GM19395 (cell line): Measurements from ENCODE around the gene SSC5D.
"Not testable (repeated sequence)": the region's sequence is repeated elsewhere in the genome, so short reads cannot be mapped to it uniquely, and the experiment has no call there.

Experiments
- ATAC-seq: cut with Tn5 transposase; IDR thresholded peaks from one replicate; pipeline ENCODE4 v1.9.1; 2021; ENCODE audit warnings: mild to moderate bottlenecking, moderate library complexity; ENCODE audit not compliant: unreplicated experiment

SSC5D gene

GRCh38 chr19:55486043-55486970, 1.9 kb upstream of the SSC5D start:
- ATAC-seq: no peak

- no peak for ATAC-seq
Measured at GRCh38 chr19:55486971-55487923, 989 bp upstream of the SSC5D start.

GRCh38 chr19:55488986-55489710, 912 bp downstream of the SSC5D start:
- ATAC-seq: no peak

- no peak for ATAC-seq
Measured at GRCh38 chr19:55489711-55490477, 1.7 kb downstream of the SSC5D start.

DNA sequence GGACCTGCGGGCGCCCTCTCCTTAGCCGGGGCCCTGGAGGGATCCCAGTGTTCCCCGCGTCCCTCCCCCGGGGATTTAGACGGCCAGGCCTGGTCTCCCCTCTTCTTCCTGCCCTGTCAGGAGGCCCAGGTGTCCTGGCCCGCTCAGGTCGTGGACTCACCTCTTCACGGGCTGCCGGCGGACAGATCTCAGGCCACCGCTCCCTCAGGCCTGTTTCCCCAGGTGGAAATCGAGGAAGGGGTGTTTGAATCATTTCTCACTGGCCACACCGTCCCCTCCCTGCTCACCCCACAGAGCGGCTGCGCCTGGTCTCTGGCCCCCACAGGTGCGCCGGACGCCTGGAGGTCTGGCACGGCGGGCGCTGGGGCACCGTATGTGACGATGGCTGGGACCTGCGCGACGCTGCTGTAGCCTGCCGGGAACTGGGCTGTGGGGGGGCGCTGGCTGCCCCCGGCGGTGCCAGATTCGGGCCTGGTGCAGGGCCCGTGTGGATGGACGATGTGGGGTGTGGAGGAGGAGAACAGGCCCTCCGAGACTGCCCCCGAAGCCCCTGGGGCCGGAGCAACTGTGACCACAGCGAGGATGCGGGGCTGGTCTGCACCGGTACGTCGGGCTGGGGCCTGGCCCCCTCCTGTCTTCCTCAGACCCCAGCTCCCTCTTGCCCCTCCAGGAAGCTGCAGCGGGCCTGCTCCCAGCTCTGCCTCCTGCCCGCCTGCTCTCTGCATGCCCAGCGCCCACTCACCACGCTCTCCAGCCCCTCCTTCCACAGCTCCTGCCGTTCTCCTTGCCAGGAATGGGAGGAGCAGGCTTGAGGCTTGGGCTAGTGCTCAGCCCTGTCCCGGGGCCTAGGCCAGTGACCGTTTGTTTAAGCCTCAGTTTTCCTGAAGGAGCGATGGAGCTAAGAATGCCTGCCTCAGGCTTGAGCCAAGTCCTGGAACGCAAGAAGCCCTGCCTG, 2.5 kb downstream of the SSC5D start:
- no peak for ATAC-seq

- no peak for ATAC-seq
Measured at GRCh38 chr19:55491546-55492360, 3.5 kb downstream of the SSC5D start.

DNA sequence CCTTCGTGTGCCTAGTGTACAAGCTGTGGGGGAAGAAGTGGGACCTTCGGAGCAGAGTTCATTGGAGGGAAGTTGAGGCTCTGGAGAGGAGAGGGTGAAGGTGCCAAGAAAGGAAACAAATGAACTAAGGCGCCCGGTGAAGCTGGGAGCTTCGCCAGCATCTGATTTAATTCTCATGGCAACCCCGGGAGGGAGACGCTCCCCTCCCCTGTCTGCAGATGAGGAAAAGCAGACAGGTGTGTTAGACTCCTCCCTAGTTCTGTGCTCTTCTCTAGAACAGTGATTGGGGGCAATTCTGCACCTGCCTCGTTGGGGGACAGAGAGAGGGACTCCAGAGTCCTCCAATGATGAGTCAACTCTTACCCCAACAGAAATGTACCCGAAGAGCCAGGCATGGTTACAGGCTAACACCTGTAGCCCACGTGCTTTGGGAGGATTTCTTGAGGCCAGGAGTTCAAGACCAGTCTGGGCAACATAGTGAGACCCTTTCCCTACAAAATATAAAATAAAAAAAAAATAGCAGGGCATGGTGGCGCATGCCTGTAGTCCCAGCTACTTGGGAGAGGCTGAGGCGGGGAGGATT, 4.2 kb downstream of the SSC5D start:
- ATAC-seq: no peak

GRCh38 chr19:55493052-55493644, 4.9 kb downstream of the SSC5D start:
- ATAC-seq: no peak

DNA sequence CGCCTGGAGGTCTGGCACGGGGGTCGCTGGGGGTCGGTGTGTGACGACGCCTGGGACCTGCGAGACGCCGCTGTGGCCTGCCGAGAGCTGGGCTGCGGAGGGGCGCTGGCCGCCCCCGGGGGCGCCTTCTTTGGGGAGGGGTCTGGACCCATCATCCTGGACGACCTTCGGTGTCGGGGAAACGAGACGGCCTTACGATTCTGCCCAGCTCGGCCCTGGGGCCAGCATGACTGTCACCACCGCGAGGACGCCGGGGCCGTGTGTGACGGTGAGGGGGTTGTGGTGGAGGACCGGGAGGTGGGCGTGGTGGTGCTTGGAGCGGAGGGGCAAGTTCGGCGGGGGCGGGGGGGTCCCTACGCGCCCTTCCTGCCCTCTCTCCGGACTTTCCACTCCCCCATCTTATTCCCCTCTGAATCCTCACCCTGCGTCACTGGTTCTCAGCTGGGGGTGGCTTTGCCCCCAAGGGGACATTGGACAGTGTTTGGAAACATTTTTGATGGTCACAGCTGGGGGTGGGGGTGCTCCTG, 5.5 kb downstream of the SSC5D start:
- no peak for ATAC-seq

DNA sequence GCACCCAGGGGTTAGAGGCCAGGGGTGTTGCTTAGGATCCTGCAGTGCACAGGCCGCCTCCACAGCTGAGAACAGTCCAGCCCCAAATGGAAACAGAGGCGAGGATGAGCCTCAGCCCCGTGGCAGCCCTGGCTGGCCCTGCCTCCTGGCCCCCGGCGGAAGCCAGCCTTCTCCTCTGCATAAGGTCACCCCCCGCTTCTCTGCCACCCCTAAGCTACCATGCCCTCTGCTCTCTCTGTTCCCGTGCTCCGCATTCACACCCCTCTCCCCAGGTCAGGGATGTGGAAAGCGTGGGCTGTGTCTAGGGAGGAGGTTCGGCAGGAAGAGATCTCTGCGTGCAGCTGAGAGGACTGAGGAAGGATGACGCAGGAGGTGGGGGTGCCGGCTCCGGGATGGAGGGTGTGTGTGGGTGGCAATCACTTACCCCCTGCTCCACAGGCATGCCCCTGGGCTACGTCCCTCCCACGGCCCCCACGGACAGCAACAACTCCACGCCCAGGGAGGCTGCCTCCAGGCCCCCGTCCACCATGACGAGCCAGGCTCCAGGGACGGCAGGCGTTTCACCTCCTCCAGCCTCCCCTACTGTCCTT, 6.0 kb downstream of the SSC5D start:
- no peak for ATAC-seq

- ATAC-seq: no peak
Measured at GRCh38 chr19:55495646-55496349, 7.6 kb downstream of the SSC5D start.

DNA sequence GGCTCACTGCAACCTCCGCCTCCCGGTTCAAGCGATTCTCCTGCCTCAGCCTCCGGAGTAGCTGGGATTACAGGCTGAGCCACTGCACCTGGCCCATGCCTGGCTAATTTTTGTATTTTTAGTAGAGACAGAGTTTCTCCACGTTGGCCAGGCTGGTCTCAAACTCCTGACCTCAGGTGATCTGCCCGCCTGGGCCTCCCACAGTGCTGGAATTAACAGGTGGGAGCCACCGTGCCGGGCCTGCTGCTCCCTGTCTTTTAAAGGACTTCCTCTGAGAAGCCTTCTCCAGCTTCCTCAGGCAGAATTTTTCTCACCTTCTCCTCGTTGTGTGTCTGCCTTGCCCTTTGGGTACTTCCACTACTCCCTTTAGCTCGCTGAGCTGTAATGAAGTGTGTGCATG, 8.6 kb downstream of the SSC5D start:
- not testable (repeated sequence) for ATAC-seq

GRCh38 chr19:55497763-55498162, 9.5 kb downstream of the SSC5D start:
- no peak for ATAC-seq

DNA sequence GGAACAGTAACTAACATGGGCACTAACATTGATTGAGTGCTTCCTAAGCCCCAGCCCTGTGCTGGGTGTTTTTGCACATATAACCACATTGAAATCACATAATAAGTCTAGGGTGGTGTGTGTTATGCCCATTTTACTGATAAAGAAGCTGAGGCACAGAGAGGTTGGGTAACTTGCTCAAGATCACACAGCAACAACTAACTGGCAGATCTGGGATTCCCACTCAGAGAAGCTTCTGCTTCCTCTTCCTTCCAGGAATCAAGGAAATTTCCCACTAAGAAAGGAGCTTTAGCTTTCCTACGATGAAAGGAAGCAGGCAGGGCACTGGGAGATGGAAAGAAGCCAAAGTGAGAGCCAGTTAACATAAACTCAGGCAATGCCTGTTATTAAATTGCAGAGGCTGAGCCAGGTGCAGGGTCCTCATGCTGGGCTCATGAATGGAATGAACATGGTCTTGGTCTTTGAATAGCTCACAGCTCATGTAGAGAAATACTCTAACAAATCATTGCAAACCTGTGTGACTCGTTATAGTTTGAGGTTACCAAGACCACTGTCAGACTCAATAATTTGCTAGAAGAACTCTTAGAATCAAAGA, 10.1 kb downstream of the SSC5D start:
- no peak for ATAC-seq

- no peak for ATAC-seq
Measured at GRCh38 chr19:55500368-55500952, 12.2 kb downstream of the SSC5D start.
